Measurements from ENCODE around the gene SORCS3.

Gene SORCS3

GRCh38 chr10:104784452-104784851 is 143.4 kb downstream of the SORCS3 start:
- in situ Hi-C loops (cut with HindIII; ENCODE audit: low sequenced_read_pairs), result no loop called here
- no peak for TF ChIP-seq CTCF (IDR thresholded peaks at IDR 0.05; ENCODE audit: low read depth, low read length)

GRCh38 chr10:104791471-104791870 is 150.4 kb downstream of the SORCS3 start:
- H3K4me3 ChIP-seq (ENCODE audit: low read depth, low read length), result no peak overlapping the region
- TF ChIP-seq CTCF (IDR thresholded peaks at IDR 0.05; ENCODE audit: low read depth, low read length), result no peak
- no peak for DNase-seq (ENCODE audit: low read depth, low spot score)
- in situ Hi-C loops (cut with HindIII; ENCODE audit: low sequenced_read_pairs), result no loop called here

More at GRCh38 chr10:104784452-104784851, 143.4 kb downstream of the SORCS3 start:
- H3K4me3 ChIP-seq (ENCODE audit: low read depth, low read length), result no peak overlapping the region
- DNase-seq (ENCODE audit: low read depth, low spot score), result no peak

GRCh38 chr10:104795411-104795810 is 154.3 kb downstream of the SORCS3 start:
- no peak for TF ChIP-seq CTCF (IDR thresholded peaks at IDR 0.05; ENCODE audit: low read depth, low read length)
- no peak overlapping the region for H3K4me3 ChIP-seq (ENCODE audit: low read depth, low read length)
- no peak for DNase-seq (ENCODE audit: low read depth, low spot score)
- in situ Hi-C loops (cut with HindIII; ENCODE audit: low sequenced_read_pairs), result no loop called here

GRCh38 chr10:104796823-104797222 is 155.7 kb downstream of the SORCS3 start:
- H3K4me3 ChIP-seq (ENCODE audit: low read depth, low read length), result no peak overlapping the region
- no peak for TF ChIP-seq CTCF (IDR thresholded peaks at IDR 0.05; ENCODE audit: low read depth, low read length)
- in situ Hi-C loops (cut with HindIII; ENCODE audit: low sequenced_read_pairs), result no loop called here
- DNase-seq (ENCODE audit: low read depth, low spot score), result no peak

- no peak overlapping the region for H3K4me3 ChIP-seq (ENCODE audit: low read depth, low read length)
- in situ Hi-C loops (cut with HindIII; ENCODE audit: low sequenced_read_pairs), result no loop called here
- no peak for TF ChIP-seq CTCF (IDR thresholded peaks at IDR 0.05; ENCODE audit: low read depth, low read length)
- DNase-seq (ENCODE audit: low read depth, low spot score), result no peak
These were observed 161.9 kb downstream of the SORCS3 start for GRCh38 chr10:104802941-104803340.

GRCh38 chr10:104804880-104805279 is 163.8 kb downstream of the SORCS3 start:
- no peak for DNase-seq (ENCODE audit: low read depth, low spot score)
- in situ Hi-C loops (cut with HindIII; ENCODE audit: low sequenced_read_pairs), result no loop called here
- TF ChIP-seq CTCF (IDR thresholded peaks at IDR 0.05; ENCODE audit: low read depth, low read length), result no peak
- H3K4me3 ChIP-seq (ENCODE audit: low read depth, low read length), result no peak overlapping the region

- TF ChIP-seq CTCF (IDR thresholded peaks at IDR 0.05; ENCODE audit: low read depth, low read length), result no peak
- no peak overlapping the region for H3K4me3 ChIP-seq (ENCODE audit: low read depth, low read length)
- in situ Hi-C loops (cut with HindIII; ENCODE audit: low sequenced_read_pairs), result no loop called here
- DNase-seq (ENCODE audit: low read depth, low spot score), result no peak
These were observed 165.7 kb downstream of the SORCS3 start for GRCh38 chr10:104806801-104807200.

Data from astrocyte of the spinal cord (primary cell).